Uterus (tissue), 2 donors: ENCODE measurements around the gene CTPS2.

Experiments used
- POLR2A ChIP-seq, 2 donors: fragments of 450-650 bp; IDR thresholded peaks; one replicate each; pipeline ENCODE4 v1.6.1; 2016; ENCODE audit warnings: antibody characterized with exemption in 2 of 2, mild to moderate bottlenecking in 1 of 2, moderate library complexity in 1 of 2
- TF ChIP-seq, protein P1 (sequence below), 4 experiments: fragments of 200-600 bp in 2 of 4; fragments of 450-650 bp in 2 of 4; sonication (generic) in 2 of 4; IDR thresholded peaks; one replicate each; pipeline ENCODE4 v1.5.1; 2016 to 2019; ENCODE audit warnings: antibody characterized with exemption in 4 of 4, mild to moderate bottlenecking in 2 of 4, moderate library complexity in 1 of 4

DNA sequence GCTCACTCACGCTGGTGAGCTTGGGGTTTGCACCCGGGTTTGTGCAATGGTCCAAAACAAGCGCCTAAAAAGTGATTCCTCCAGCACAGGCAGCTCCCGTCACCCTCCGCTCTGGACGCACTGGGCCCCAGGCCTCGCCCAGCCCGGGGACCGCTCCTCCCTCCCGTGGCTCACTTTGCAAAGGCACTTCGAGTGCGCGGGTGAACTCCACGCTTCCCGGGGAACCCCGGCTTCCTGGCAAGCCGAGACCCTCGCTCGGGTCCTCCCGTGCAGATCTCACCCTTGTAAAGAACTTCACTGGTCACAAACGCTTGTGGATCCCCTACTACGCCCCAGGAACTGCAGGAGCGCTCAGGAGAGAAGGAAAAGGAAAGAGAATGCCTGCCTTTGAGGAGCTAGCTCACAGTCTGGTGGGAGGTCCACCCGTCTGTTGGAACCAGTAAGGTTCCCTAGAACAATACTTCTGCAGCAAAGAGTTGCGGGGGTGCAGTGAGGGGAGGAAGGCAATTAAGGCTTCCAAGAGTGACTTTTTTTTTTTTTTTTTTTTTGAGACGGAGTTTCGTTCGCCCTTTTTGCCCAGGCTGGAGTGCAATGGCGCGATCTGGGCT, at the start of gene CTPS2:
- TF ChIP-seq, protein P1, sequence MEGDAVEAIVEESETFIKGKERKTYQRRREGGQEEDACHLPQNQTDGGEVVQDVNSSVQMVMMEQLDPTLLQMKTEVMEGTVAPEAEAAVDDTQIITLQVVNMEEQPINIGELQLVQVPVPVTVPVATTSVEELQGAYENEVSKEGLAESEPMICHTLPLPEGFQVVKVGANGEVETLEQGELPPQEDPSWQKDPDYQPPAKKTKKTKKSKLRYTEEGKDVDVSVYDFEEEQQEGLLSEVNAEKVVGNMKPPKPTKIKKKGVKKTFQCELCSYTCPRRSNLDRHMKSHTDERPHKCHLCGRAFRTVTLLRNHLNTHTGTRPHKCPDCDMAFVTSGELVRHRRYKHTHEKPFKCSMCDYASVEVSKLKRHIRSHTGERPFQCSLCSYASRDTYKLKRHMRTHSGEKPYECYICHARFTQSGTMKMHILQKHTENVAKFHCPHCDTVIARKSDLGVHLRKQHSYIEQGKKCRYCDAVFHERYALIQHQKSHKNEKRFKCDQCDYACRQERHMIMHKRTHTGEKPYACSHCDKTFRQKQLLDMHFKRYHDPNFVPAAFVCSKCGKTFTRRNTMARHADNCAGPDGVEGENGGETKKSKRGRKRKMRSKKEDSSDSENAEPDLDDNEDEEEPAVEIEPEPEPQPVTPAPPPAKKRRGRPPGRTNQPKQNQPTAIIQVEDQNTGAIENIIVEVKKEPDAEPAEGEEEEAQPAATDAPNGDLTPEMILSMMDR (IDR thresholded peaks at IDR 0.05): no peak
- TF ChIP-seq POLR2A (IDR thresholded peaks at IDR 0.05): peak in 1 of 2 donors; percentile 27
